ENCODE data around the gene OR1E2. TPM values are rescaled to one million over a fixed set of nuclear protein-coding genes. Genes with fewer than 3 reads are reported as not detected.
"Not testable (repeated sequence)": the region's sequence is repeated elsewhere in the genome, so short reads cannot be mapped to it uniquely, and the experiment has no call there.

Gene OR1E2, protein sequence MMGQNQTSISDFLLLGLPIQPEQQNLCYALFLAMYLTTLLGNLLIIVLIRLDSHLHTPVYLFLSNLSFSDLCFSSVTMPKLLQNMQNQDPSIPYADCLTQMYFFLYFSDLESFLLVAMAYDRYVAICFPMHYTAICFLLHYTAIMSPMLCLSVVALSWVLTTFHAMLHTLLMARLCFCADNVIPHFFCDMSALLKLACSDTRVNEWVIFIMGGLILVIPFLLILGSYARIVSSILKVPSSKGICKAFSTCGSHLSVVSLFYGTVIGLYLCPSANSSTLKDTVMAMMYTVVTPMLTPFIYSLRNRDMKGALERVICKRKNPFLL
- not detected for total RNA-seq

- Mint-ChIP-seq H3K9me3 (ENCODE audit: insufficient read depth) (no peaks in the 10 kb centered on the region), H3K36me3 (ENCODE audit: low read depth) (no peaks in the 10 kb centered on the region), H3K27ac (no peak within 1 kb of the TSS), H3K4me1 (ENCODE audit: low read depth) (no peaks in the 10 kb centered on the region), H3K4me3 (no peak within 1 kb of the TSS), H3K27me3 (ENCODE audit: low read depth) (peaks cover 4% of the 10 kb centered on the region)
- ATAC-seq (no peak), DNase-seq (no peak)
- ChIA-PET POLR2A (no interaction called here), CTCF (no interaction called here)
Measured at GRCh38 chr17:3433741-3434140, at the start of gene OR1E2. Gene OR1E2 (minus strand): TSS chr17:3433841. CDS start chr17:3433841, 0 bp downstream.

DNA sequence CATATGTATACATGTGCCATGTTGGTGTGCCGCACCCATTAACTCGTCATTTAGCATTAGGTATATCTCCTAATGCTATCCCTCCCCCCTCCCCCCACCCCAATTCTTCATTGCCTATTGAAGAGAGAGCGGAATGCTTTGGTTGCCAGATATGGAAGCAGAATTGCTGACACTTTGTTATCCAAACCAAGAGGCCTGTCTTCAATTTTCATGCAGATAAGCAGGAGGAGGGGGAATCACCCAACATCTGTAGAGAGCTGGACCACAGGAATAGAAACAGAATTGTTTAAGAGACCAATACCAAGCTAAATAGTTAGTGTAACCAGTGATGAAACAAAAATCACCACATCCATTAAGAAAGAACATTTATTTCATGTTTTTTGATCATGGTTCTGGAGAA is 49.2 kb upstream of the OR1E2 start:
- CTCF ChIA-PET: no interaction called here
- no peaks in the 10 kb centered on the region for H3K4me1 Mint-ChIP-seq (ENCODE audit: low read depth)

DNA sequence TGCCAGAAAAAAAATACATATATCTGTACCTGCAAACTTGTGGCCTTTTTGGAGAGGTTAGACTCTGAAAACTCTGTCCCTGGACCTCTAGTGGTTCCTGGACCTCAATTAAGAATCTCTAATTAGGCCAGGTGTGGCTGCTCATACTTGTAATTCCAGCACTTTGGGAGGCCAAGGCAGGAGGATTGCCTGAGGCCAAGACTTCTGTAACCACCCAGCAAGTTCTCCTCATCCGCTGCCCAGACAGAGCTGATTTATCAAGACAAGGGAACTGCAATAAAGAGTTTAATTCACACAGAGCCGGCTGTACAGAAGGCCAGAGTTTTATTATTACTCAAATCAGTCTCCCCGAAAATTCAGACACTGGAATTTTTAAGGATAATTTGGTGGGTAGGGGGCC is 46.3 kb upstream of the OR1E2 start:
- ATAC-seq: no peak
- Mint-ChIP-seq H3K4me3 (no peak overlapping the region), H3K27ac (no peak overlapping the region), H3K4me1 (ENCODE audit: low read depth) (no peaks in the 10 kb centered on the region), H3K36me3 (ENCODE audit: low read depth) (no peaks in the 10 kb centered on the region), H3K9me3 (ENCODE audit: insufficient read depth) (no peaks in the 10 kb centered on the region), H3K27me3 (ENCODE audit: low read depth) (peaks cover 5% of the 10 kb centered on the region)
- ChIA-PET POLR2A (no interaction called here), CTCF (no interaction called here)
- DNase-seq: no peak

More for the DNA sequence above, 49.2 kb upstream of the OR1E2 start:
- H3K9me3 Mint-ChIP-seq (ENCODE audit: insufficient read depth): no peaks in the 10 kb centered on the region
- no peak overlapping the region for H3K27ac Mint-ChIP-seq
- H3K4me3 Mint-ChIP-seq: no peak overlapping the region
- H3K27me3 Mint-ChIP-seq (ENCODE audit: low read depth): peaks cover 9% of the 10 kb centered on the region
- POLR2A ChIA-PET: no interaction called here
- no peak for DNase-seq
- no peak for ATAC-seq
- H3K36me3 Mint-ChIP-seq (ENCODE audit: low read depth): no peaks in the 10 kb centered on the region

GRCh38 chr17:3475812-3476610 is 42.4 kb upstream of the OR1E2 start, which contains the start of gene ASPA:
Gene ASPA (plus strand): TSS chr17:3475997. CDS start chr17:3476160, 163 bp downstream.
- POLR2A ChIA-PET: no interaction called here
- CTCF ChIA-PET: no interaction called here
- DNase-seq (no peak), ATAC-seq (no peak)
- Mint-ChIP-seq H3K9me3 (ENCODE audit: insufficient read depth) (no peaks in the 10 kb centered on the region), H3K4me1 (ENCODE audit: low read depth) (no peaks in the 10 kb centered on the region), H3K36me3 (ENCODE audit: low read depth) (no peaks in the 10 kb centered on the region), H3K27ac (no peak within 1 kb of the TSS), H3K4me3 (peak within 1 kb of the TSS; percentile 20), H3K27me3 (ENCODE audit: low read depth) (peaks cover 5% of the 10 kb centered on the region)

GRCh38 chr17:3475251-3475685 is 41.6 kb upstream of the OR1E2 start:
- ATAC-seq (no peak), DNase-seq (no peak)
- no peaks in the 10 kb centered on the region for H3K4me1 Mint-ChIP-seq (ENCODE audit: low read depth)
- H3K4me3 Mint-ChIP-seq: no peak overlapping the region
- no peak overlapping the region for H3K27ac Mint-ChIP-seq
- peaks cover 5% of the 10 kb centered on the region for H3K27me3 Mint-ChIP-seq (ENCODE audit: low read depth)
- H3K9me3 Mint-ChIP-seq (ENCODE audit: insufficient read depth): no peaks in the 10 kb centered on the region
- POLR2A ChIA-PET: no interaction called here
- CTCF ChIA-PET: no interaction called here
- no peaks in the 10 kb centered on the region for H3K36me3 Mint-ChIP-seq (ENCODE audit: low read depth)

DNA sequence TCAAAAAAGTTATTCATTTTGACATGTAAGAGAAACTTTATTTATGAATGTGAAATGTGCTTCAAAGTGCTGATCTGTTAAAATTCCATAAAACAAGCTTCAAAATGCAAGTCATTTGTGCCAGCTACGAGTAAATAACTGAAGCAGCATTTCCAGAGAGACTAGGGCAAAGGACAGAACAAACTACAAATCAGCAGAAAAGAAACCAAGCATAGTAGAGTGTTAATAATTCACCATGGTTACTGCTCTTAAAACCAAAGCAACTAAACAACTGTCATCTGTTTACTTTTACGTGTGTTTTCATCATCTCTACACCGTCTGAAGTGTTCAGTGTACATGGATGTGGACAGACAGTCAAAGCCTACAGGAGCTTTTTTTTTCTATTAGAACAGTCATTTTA is 40.6 kb upstream of the OR1E2 start:
- Mint-ChIP-seq H3K27me3 (ENCODE audit: low read depth) (peaks cover 5% of the 10 kb centered on the region), H3K4me3 (no peak overlapping the region), H3K9me3 (ENCODE audit: insufficient read depth) (no peaks in the 10 kb centered on the region), H3K4me1 (ENCODE audit: low read depth) (no peaks in the 10 kb centered on the region), H3K36me3 (ENCODE audit: low read depth) (no peaks in the 10 kb centered on the region), H3K27ac (no peak overlapping the region)
- POLR2A ChIA-PET: no interaction called here
- no peak for DNase-seq
- no peak for ATAC-seq
- CTCF ChIA-PET: no interaction called here

DNA sequence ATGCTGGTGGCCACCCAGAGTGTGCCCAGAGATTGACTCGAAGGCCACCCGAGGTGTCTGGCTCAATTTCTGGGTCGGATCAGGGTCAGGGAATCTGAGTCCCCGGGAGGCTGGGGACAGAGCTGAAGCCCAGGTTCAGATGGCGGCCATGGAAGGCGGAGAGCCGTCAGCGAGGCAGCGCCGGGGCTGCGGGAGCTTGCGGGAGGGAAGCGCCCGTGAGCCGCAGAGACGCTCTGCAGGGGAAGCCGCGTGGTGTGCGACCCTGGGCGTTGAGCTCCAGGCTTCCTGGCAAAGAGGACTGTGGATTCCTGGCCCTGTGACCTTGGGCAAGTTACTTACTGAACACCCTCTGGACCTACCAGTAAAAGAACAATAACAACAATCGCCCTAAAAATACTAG is 38.5 kb upstream of the OR1E2 start:
- H3K36me3 Mint-ChIP-seq (ENCODE audit: low read depth): no peaks in the 10 kb centered on the region
- no peak for DNase-seq
- H3K4me1 Mint-ChIP-seq (ENCODE audit: low read depth): no peaks in the 10 kb centered on the region
- no peak overlapping the region for H3K4me3 Mint-ChIP-seq
- CTCF ChIA-PET: no interaction called here
- POLR2A ChIA-PET: no interaction called here
- ATAC-seq: no peak
- H3K27me3 Mint-ChIP-seq (ENCODE audit: low read depth): peaks cover 5% of the 10 kb centered on the region
- H3K27ac Mint-ChIP-seq: no peak overlapping the region
- H3K9me3 Mint-ChIP-seq (ENCODE audit: insufficient read depth): no peaks in the 10 kb centered on the region

GRCh38 chr17:3471599-3471998 is 38.0 kb upstream of the OR1E2 start, which contains the start of gene SPATA22:
Gene SPATA22 (minus strand): TSS chr17:3471819. CDS start chr17:3469325, 2,494 bp downstream.
- Mint-ChIP-seq H3K4me1 (ENCODE audit: low read depth) (no peaks in the 10 kb centered on the region), H3K27me3 (ENCODE audit: low read depth) (peaks cover 5% of the 10 kb centered on the region), H3K27ac (no peak within 1 kb of the TSS), H3K4me3 (no peak within 1 kb of the TSS), H3K9me3 (ENCODE audit: insufficient read depth) (no peaks in the 10 kb centered on the region), H3K36me3 (ENCODE audit: low read depth) (no peaks in the 10 kb centered on the region)
- DNase-seq: no peak
- no peak for ATAC-seq
- ChIA-PET POLR2A (no interaction called here), CTCF (no interaction called here)

- DNase-seq (no peak), ATAC-seq (no peak)
- ChIA-PET POLR2A (no interaction called here), CTCF (no interaction called here)
- peaks cover 5% of the 10 kb centered on the region for H3K27me3 Mint-ChIP-seq (ENCODE audit: low read depth)
- H3K9me3 Mint-ChIP-seq (ENCODE audit: insufficient read depth): no peaks in the 10 kb centered on the region
- H3K27ac Mint-ChIP-seq: no peak overlapping the region
- H3K4me1 Mint-ChIP-seq (ENCODE audit: low read depth): no peaks in the 10 kb centered on the region
- no peak overlapping the region for H3K4me3 Mint-ChIP-seq
- no peaks in the 10 kb centered on the region for H3K36me3 Mint-ChIP-seq (ENCODE audit: low read depth)
Measured at GRCh38 chr17:3469529-3469928, 35.9 kb upstream of the OR1E2 start.

DNA sequence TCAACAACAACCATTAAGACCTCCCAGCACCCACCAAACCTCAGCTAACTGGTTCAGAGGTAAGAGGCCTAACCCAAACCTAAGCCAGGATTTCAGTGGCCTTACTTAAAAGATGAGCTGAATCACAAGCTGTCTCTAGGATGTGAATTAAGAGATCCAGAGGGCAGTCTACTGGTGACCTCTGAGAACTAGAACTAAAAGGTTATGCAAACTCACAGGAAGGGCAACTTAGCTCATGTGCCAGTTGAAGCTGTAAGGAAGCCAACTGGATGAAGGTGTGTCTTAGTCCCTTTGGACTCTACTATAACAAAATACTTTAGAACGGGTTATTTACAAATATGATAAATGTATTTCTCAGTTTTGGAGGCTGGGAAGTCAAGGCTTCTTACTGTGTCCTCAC is 32.7 kb upstream of the OR1E2 start:
- POLR2A ChIA-PET; H3K4me1 Mint-ChIP-seq (ENCODE audit: low read depth); DNase-seq; ATAC-seq; H3K9me3 Mint-ChIP-seq (ENCODE audit: insufficient read depth); H3K36me3 Mint-ChIP-seq (ENCODE audit: low read depth); H3K27me3 Mint-ChIP-seq (ENCODE audit: low read depth); CTCF ChIA-PET; H3K4me3 Mint-ChIP-seq; H3K27ac Mint-ChIP-seq: not testable (repeated sequence)

DNA sequence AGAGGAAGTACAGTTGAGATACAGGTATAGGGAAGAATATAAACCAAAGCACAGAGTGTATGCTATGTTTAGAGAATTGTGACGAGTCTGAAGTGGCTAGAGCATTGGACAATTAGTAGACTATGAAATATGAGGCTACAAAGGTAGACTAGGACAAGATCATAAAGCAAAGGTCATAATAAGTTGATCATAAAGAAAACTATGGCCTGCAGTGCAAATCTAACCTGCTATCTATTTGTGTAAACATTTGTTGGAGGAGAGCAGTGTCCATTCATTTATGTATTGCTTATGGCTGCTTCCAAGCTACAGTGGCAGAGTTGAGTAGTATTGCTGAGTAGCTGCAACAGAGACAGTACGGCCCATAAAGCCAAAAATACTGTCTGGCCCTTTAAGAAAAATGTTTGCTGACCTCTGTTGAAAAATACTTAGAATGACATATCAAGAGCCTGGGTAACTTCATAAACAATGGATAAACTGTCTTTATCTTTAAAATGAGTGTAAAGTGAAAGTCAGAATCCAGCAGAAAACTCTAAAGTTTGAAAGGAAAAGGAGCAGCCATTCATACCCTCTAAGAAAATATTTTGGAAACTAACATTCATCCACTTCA is 14.5 kb upstream of the OR1E2 start:
- H3K9me3 Mint-ChIP-seq (ENCODE audit: insufficient read depth): no peaks in the 10 kb centered on the region
- no peak overlapping the region for H3K27ac Mint-ChIP-seq
- H3K27me3 Mint-ChIP-seq (ENCODE audit: low read depth): peaks cover 8% of the 10 kb centered on the region
- no peak overlapping the region for H3K4me3 Mint-ChIP-seq
- H3K4me1 Mint-ChIP-seq (ENCODE audit: low read depth): no peaks in the 10 kb centered on the region
- DNase-seq: no peak
- ChIA-PET CTCF (no interaction called here), POLR2A (no interaction called here)
- ATAC-seq: no peak
- H3K36me3 Mint-ChIP-seq (ENCODE audit: low read depth): no peaks in the 10 kb centered on the region

- ChIA-PET CTCF (no interaction called here), POLR2A (no interaction called here)
- no peak overlapping the region for H3K4me3 Mint-ChIP-seq
- H3K36me3 Mint-ChIP-seq (ENCODE audit: low read depth): no peaks in the 10 kb centered on the region
- DNase-seq (no peak), ATAC-seq (no peak)
- H3K27ac Mint-ChIP-seq: no peak overlapping the region
- H3K4me1 Mint-ChIP-seq (ENCODE audit: low read depth): no peaks in the 10 kb centered on the region
- H3K27me3 Mint-ChIP-seq (ENCODE audit: low read depth): peaks cover 9% of the 10 kb centered on the region
- H3K9me3 Mint-ChIP-seq (ENCODE audit: insufficient read depth): no peaks in the 10 kb centered on the region
Measured at GRCh38 chr17:3447625-3448024, 14.0 kb upstream of the OR1E2 start.
